OCI-LY1 (cell line): ENCODE data around the gene INKA1.

ENCODE experiments used
- EZH2 ChIP-seq: fragments of 200-600 bp; sonication (generic), shearing (Covaris generic); IDR thresholded peaks from 2 replicates; pipeline ENCODE4 v1.8.0; 2017; ENCODE audit warnings: borderline replicate concordance, mixed run types, mild to moderate bottlenecking, antibody characterized with exemption, low read length, moderate library complexity, mixed read lengths
- TF ChIP-seq, protein P1 (sequence below): fragments of 200-600 bp; sonication (generic), shearing (Covaris generic); IDR thresholded peaks from 2 replicates; pipeline ENCODE4 v1.5.1; 2017; ENCODE audit warnings: mild to moderate bottlenecking, antibody characterized with exemption, low read length, moderate library complexity, mixed read lengths

GRCh38 chr3:49772703-49773102 is 30.4 kb upstream of the INKA1 start:
- TF ChIP-seq, protein P1, sequence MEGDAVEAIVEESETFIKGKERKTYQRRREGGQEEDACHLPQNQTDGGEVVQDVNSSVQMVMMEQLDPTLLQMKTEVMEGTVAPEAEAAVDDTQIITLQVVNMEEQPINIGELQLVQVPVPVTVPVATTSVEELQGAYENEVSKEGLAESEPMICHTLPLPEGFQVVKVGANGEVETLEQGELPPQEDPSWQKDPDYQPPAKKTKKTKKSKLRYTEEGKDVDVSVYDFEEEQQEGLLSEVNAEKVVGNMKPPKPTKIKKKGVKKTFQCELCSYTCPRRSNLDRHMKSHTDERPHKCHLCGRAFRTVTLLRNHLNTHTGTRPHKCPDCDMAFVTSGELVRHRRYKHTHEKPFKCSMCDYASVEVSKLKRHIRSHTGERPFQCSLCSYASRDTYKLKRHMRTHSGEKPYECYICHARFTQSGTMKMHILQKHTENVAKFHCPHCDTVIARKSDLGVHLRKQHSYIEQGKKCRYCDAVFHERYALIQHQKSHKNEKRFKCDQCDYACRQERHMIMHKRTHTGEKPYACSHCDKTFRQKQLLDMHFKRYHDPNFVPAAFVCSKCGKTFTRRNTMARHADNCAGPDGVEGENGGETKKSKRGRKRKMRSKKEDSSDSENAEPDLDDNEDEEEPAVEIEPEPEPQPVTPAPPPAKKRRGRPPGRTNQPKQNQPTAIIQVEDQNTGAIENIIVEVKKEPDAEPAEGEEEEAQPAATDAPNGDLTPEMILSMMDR, result no peak
- TF ChIP-seq EZH2, result no peak
